HepG2 (cell line): ENCODE data around the gene NAALAD2. TPM values are rescaled to one million over a fixed set of nuclear protein-coding genes. Genes with fewer than 3 reads are reported as not detected.

Experiments used
- ATAC-seq: fragments of 200-7000 bp; cut with Tn5 transposase; 3 replicates; pipeline ENCODE4 v1.9.1; 2020; ENCODE audit warnings: mild to moderate bottlenecking, moderate library complexity
- BruUV-seq: library from RNA; stranded (reverse); fragments of 400-500 nt; replicated peaks from 2 replicates; lab custom pipeline; 2021; lab: Mats Ljungman, UMichigan
- CTCF ChIA-PET: fragments of 300-600 bp; formaldehyde crosslinking; extraction: SDS; loops from one replicate; lab custom pipeline; 2021; ENCODE audit warnings: low total read pairs, inconsistent platforms, low intra/inter-chr PET ratio; lab: Yijun Ruan, JAX
- POLR2A ChIA-PET: fragments of 350-600 bp; sonication (Branson Sonifier 250); formaldehyde crosslinking; loops from one replicate; lab custom pipeline; 2020; ENCODE audit warnings: antibody characterized with exemption, inconsistent platforms; lab: Yijun Ruan, JAX
- DNase-seq: peaks from one replicate; pipeline ENCODE4 v3.0.0-alpha.2; 2015; ENCODE audit warnings: low spot score
- FAIRE-seq: peaks from 3 replicates; lab custom pipeline; 2011; peaks lifted over from hg19 to GRCh38; lab: Jason Lieb, UNC
- H2AFZ ChIP-seq: one replicate; pipeline ENCODE4 v1.6.1; 2011; ENCODE audit warnings: low read length, inconsistent platforms
- H3K27ac ChIP-seq: fragments of 300-600 bp; 3 replicates; pipeline ENCODE4 v1.8.0; 2011; ENCODE audit warnings: mixed run types, mild to moderate bottlenecking, mixed read lengths, low read length, inconsistent platforms; ENCODE audit not compliant: insufficient read depth; ENCODE audit errors: extremely low read length
- H3K27me3 ChIP-seq, 2 experiments: fragments of 200-600 bp in 1 of 2; 2 replicates in 1 of 2; 3 replicates in 1 of 2; pipeline versions ENCODE4 v1.6.0 to v1.8.0; 2011; ENCODE audit warnings: low read length in 2 of 2, mild to moderate bottlenecking in 2 of 2, moderate library complexity in 2 of 2, inconsistent platforms in 1 of 2; ENCODE audit not compliant: insufficient read depth in 2 of 2, control insufficient read depth in 1 of 2
- H3K36me3 ChIP-seq, 2 experiments: fragments of 200-600 bp in 1 of 2; replicated peaks in 1 of 2; 2 replicates in 1 of 2; 3 replicates in 1 of 2; pipeline versions ENCODE4 v1.5.1 to v1.8.0; 2011; ENCODE audit warnings: low read length in 2 of 2, inconsistent platforms in 1 of 2; ENCODE audit not compliant: insufficient read depth in 2 of 2, control insufficient read depth in 1 of 2
- H3K4me1 ChIP-seq: 2 replicates; pipeline ENCODE4 v1.5.1; 2012; ENCODE audit warnings: low read length, inconsistent platforms; ENCODE audit not compliant: insufficient read depth
- H3K4me2 ChIP-seq: 2 replicates; pipeline ENCODE4 v1.6.0; 2011; ENCODE audit warnings: low read depth, low read length, inconsistent platforms
- H3K4me3 ChIP-seq, 3 experiments: fragments of 200-600 bp in 1 of 3; sonication (generic), shearing (Covaris generic) in 1 of 3; replicated peaks in 1 of 3; 2 replicates each; pipeline ENCODE4 v1.5.1; 2011 to 2016; ENCODE audit warnings: low read length in 3 of 3, inconsistent platforms in 2 of 3, low read depth in 2 of 3, mild to moderate bottlenecking in 2 of 3, control low read depth in 1 of 3, mixed read lengths in 1 of 3; ENCODE audit not compliant: insufficient read depth in 1 of 3
- H3K79me2 ChIP-seq: one replicate; pipeline ENCODE4 v1.6.1; 2011; ENCODE audit warnings: low read length, inconsistent platforms; ENCODE audit not compliant: insufficient read depth
- H3K9ac ChIP-seq: 2 replicates; pipeline ENCODE4 v1.6.0; 2011; ENCODE audit warnings: mild to moderate bottlenecking, low read depth, low read length, inconsistent platforms; ENCODE audit not compliant: insufficient read depth
- H3K9me3 ChIP-seq: 2 replicates; pipeline ENCODE4 v1.5.1; 2012; ENCODE audit warnings: mild to moderate bottlenecking, low read length
- H4K20me1 ChIP-seq: 2 replicates; pipeline ENCODE4 v1.6.0; 2011; ENCODE audit warnings: inconsistent platforms, mild to moderate bottlenecking, low read length, moderate library complexity; ENCODE audit not compliant: insufficient read depth
- ETV5 ChIP-seq: IDR thresholded peaks from 2 replicates; pipeline ENCODE4 v1.6.1; 2018; ENCODE audit warnings: missing biosample characterization, missing genetic modification reagents, inconsistent platforms, borderline replicate concordance
- EZH2 ChIP-seq: conservative IDR thresholded peaks from 2 replicates; pipeline ENCODE4 v1.6.1; 2012; ENCODE audit warnings: mild to moderate bottlenecking, low read depth, low read length, moderate library complexity
- FIP1L1 ChIP-seq: fragments of 200-400 bp; formaldehyde crosslinking; IDR thresholded peaks from 2 replicates; pipeline ENCODE4 v1.6.1; 2018; ENCODE audit warnings: low read depth, mild to moderate bottlenecking, low read length, moderate library complexity, borderline replicate concordance; ENCODE audit not compliant: insufficient read depth
- HMG20A ChIP-seq: IDR thresholded peaks from 2 replicates; pipeline ENCODE4 v1.6.1; 2016; ENCODE audit warnings: borderline replicate concordance
- HNF4G ChIP-seq, 2 experiments: sonication (generic) in 1 of 2; formaldehyde crosslinking in 1 of 2; IDR thresholded peaks; 2 replicates each; pipeline versions ENCODE4 v1.4.0 to v1.6.1; 2011 to 2020; ENCODE audit warnings: borderline replicate concordance in 2 of 2, low read depth in 2 of 2, mild to moderate bottlenecking in 2 of 2, low read length in 1 of 2, missing genetic modification reagents in 1 of 2, moderate library complexity in 1 of 2
- ISL2 ChIP-seq: sonication (generic); formaldehyde crosslinking; IDR thresholded peaks from 2 replicates; pipeline ENCODE4 v1.5.0; 2020; ENCODE audit warnings: missing genetic modification reagents
- NCOA2 ChIP-seq: sonication (generic); formaldehyde crosslinking; IDR thresholded peaks from 2 replicates; pipeline ENCODE4 v1.8.0; 2022; ENCODE audit warnings: inconsistent platforms
- SOX13 ChIP-seq, 3 experiments: fragments of 450-650 bp in 1 of 3; sonication (generic) in 1 of 3; formaldehyde crosslinking in 1 of 3; IDR thresholded peaks in 2 of 3; conservative IDR thresholded peaks in 1 of 3; 2 replicates each; pipeline versions ENCODE4 v1.5.0 to v1.6.1; 2016 to 2020; ENCODE audit warnings: antibody characterized with exemption in 1 of 3, mild to moderate bottlenecking in 1 of 3, missing compliant biosample characterization in 1 of 3, missing genetic modification reagents in 1 of 3, moderate library complexity in 1 of 3
- TCF7 ChIP-seq: sonication (generic); IDR thresholded peaks from 2 replicates; pipeline ENCODE4 v1.6.1; 2016; ENCODE audit warnings: antibody characterized with exemption, low read depth
- ZFP37 ChIP-seq: sonication (generic); formaldehyde crosslinking; IDR thresholded peaks from 2 replicates; pipeline ENCODE4 v1.4.0; 2020; ENCODE audit warnings: missing genetic modification reagents, borderline replicate concordance
- ZNF24 ChIP-seq: fragments of 450-650 bp; IDR thresholded peaks from 2 replicates; pipeline ENCODE4 v1.6.1; 2017; ENCODE audit warnings: antibody characterized with exemption, mild to moderate bottlenecking
- ZNF772 ChIP-seq: sonication (generic); formaldehyde crosslinking; IDR thresholded peaks from 2 replicates; pipeline ENCODE4 v1.5.0; 2020; ENCODE audit warnings: mild to moderate bottlenecking, missing genetic modification reagents
- WGBS: methylation state at CpG from one replicate; pipeline ENCODE4 v1.1.6; 2017; ENCODE audit warnings: low lambda C conversion rate; 5-methylcytosine and 5-hydroxymethylcytosine counted together
- in situ Hi-C: cut with HindIII; loops from 2 replicates; pipeline ENCODE4 v1.10.0; 2017; ENCODE audit warnings: low pct_unique_long_range_greater_than_20kb; ENCODE audit not compliant: extremely low pct_ligation_motif_present
- intact Hi-C: fragments of 100-400 bp; cut with micrococcal nuclease; formaldehyde crosslinking; loops from one replicate; pipeline ENCODE4 v1.10.0; 2022; ENCODE audit not compliant: unreplicated experiment
- polyA plus RNA-seq, 8 experiments: library from polyadenylated mRNA; depleted of rRNA in 3 of 8; stranded (reverse) in 7 of 8; unstranded in 1 of 8; fragments of >200 nt; fragmentation: Illumina TruSeq in 4 of 8; extraction: Trizol in 4 of 8; gene quantifications; 2 replicates each; pipeline versions ENCODE4 v1.2.1 to v1.2.3, GENCODE V29; 2011 to 2016; ENCODE audit warnings: low read depth in 4 of 8, missing spikeins in 1 of 8, mixed read lengths in 1 of 8; ENCODE audit not compliant: insufficient read depth in 1 of 8
- total RNA-seq, 5 experiments: library from RNA; depleted of rRNA; stranded (reverse); fragments of >200 nt; fragmentation: Illumina TruSeq; extraction: Trizol; gene quantifications; 2 replicates each; pipeline ENCODE4 v1.2.3, GENCODE V29; 2016; ENCODE audit warnings: low read depth in 1 of 5
- TF ChIP-seq, protein P1 (sequence below): sonication (generic); formaldehyde crosslinking; IDR thresholded peaks from 2 replicates; pipeline ENCODE4 v1.4.0; 2020; ENCODE audit warnings: missing genetic modification reagents
- TF ChIP-seq, protein P2 (sequence below): IDR thresholded peaks from 2 replicates; pipeline ENCODE4 v1.6.1; 2016; ENCODE audit warnings: mild to moderate bottlenecking, missing biosample characterization, missing genetic modification reagents
- TF ChIP-seq, protein P3 (sequence below): sonication (generic); formaldehyde crosslinking; IDR thresholded peaks from 2 replicates; pipeline ENCODE4 v1.4.0; 2020; ENCODE audit warnings: mild to moderate bottlenecking, low read depth, missing genetic modification reagents

The NAALAD2 gene
- total and polyA plus RNA-seq, 2 of the 13 experiments (the other 11 are each of a cell fraction or from before 2014, with no cell fraction given), result 8.0 to 8.9 TPM

GRCh38 chr11:90171359-90171758, 36.9 kb downstream of the NAALAD2 start:
- H4K20me1 ChIP-seq, result no peaks in the 10 kb centered on the region
- CTCF ChIA-PET, result no interaction called here
- TF ChIP-seq NCOA2 (CRISPR knock-in tag) (peak; percentile 55; the same call in 1 of the 2 replicates), ISL2 (CRISPR knock-in tag) (peak; percentile 60; the same call in 1 of the 2 replicates), SOX13 (IDR thresholded peaks at IDR 0.05) (no peak), SOX13 (CRISPR knock-in tag; conservative IDR thresholded peaks at IDR 0.05 in 1 of 2, IDR thresholded peaks at IDR 0.05 in 1 of 2) (peak in 1 of 2 experiments; percentile 38; a peak in 2 of 4 replicates), TCF7 (peak; percentile 52), ZNF24 (no peak)
- TF ChIP-seq, all 625 proteins: peak for 4
- Histone ChIP-seq H3K9me3 (no peaks in the 10 kb centered on the region), H3K9ac (no peak overlapping the region), H3K36me3 (no peaks in the 10 kb centered on the region), H3K4me2 (no peak overlapping the region), H3K4me3 (no peak overlapping the region), H3K27me3 (no peaks in the 10 kb centered on the region), H3K79me2 (no peaks in the 10 kb centered on the region), H2AFZ (no peak overlapping the region), H3K4me1 (peaks cover 13% of the 10 kb centered on the region), H3K27ac (no peak overlapping the region)
- BruUV-seq, result no TSS peak
- intact Hi-C loops (no loop called here), in situ Hi-C loops (no loop called here)
- POLR2A ChIA-PET, result no interaction called here
- DNase-seq (peak; percentile 79), FAIRE-seq (no peak), ATAC-seq (peak; percentile 63)

- no peak overlapping the region for H2AFZ ChIP-seq
- 94% methylated on average over 1 of the region's 1 CpG for WGBS
- intact Hi-C loops (no loop called here), in situ Hi-C loops (no loop called here)
- no peak overlapping the region for H3K27ac ChIP-seq
- DNase-seq (no peak), FAIRE-seq (no peak), ATAC-seq (no peak)
- H3K79me2 ChIP-seq, result no peaks in the 10 kb centered on the region
- peaks cover 12% of the 10 kb centered on the region for H3K4me1 ChIP-seq
- no peaks in the 10 kb centered on the region for H3K9me3 ChIP-seq
- H3K36me3 ChIP-seq, result no peaks in the 10 kb centered on the region
- no peaks in the 10 kb centered on the region for H3K27me3 ChIP-seq
- H4K20me1 ChIP-seq, result no peaks in the 10 kb centered on the region
- no peak overlapping the region for H3K4me3 ChIP-seq
- ChIA-PET POLR2A (no interaction called here), CTCF (no interaction called here)
- no TSS peak for BruUV-seq
- H3K4me2 ChIP-seq, result no peak overlapping the region
- H3K9ac ChIP-seq, result no peak overlapping the region
- TF ChIP-seq ETV5 (CRISPR knock-in tag), result no peak
- TF ChIP-seq FIP1L1, result no peak
- TF ChIP-seq HNF4G (IDR thresholded peaks at IDR 0.05; ENCODE audit: borderline replicate concordance, low read depth, low read length), result no peak
- no peak for TF ChIP-seq HNF4G (CRISPR knock-in tag; IDR thresholded peaks at IDR 0.05; ENCODE audit: borderline replicate concordance, low read depth)
- no peak for TF ChIP-seq EZH2
- no peak for TF ChIP-seq ZFP37 (CRISPR knock-in tag)
- TF ChIP-seq, protein P1, sequence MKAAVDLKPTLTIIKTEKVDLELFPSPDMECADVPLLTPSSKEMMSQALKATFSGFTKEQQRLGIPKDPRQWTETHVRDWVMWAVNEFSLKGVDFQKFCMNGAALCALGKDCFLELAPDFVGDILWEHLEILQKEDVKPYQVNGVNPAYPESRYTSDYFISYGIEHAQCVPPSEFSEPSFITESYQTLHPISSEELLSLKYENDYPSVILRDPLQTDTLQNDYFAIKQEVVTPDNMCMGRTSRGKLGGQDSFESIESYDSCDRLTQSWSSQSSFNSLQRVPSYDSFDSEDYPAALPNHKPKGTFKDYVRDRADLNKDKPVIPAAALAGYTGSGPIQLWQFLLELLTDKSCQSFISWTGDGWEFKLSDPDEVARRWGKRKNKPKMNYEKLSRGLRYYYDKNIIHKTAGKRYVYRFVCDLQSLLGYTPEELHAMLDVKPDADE (CRISPR knock-in tag), result no peak
- no peak for TF ChIP-seq HMG20A (CRISPR knock-in tag)
- no peak for TF ChIP-seq ZNF772 (CRISPR knock-in tag)
- TF ChIP-seq, protein P2, sequence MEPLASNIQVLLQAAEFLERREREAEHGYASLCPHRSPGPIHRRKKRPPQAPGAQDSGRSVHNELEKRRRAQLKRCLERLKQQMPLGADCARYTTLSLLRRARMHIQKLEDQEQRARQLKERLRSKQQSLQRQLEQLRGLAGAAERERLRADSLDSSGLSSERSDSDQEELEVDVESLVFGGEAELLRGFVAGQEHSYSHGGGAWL, result no peak
- TF ChIP-seq, protein P3, sequence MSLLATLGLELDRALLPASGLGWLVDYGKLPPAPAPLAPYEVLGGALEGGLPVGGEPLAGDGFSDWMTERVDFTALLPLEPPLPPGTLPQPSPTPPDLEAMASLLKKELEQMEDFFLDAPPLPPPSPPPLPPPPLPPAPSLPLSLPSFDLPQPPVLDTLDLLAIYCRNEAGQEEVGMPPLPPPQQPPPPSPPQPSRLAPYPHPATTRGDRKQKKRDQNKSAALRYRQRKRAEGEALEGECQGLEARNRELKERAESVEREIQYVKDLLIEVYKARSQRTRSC (CRISPR knock-in tag), result no peak
Measured at GRCh38 chr11:90176069-90176468, 41.6 kb downstream of the NAALAD2 start.
